K562 (cell line): ENCODE measurements around the gene GGTLC1. TPM values are rescaled to one million over a fixed set of nuclear protein-coding genes. Genes with fewer than 3 reads are reported as not detected.

Experiments
- ATAC-seq: fragments of 200-7000 bp; cut with Tn5 transposase; 3 replicates; pipeline ENCODE4 v1.9.1; 2020; ENCODE audit warnings: moderate library complexity
- BruUV-seq: library from RNA; stranded (reverse); fragments of 400-500 nt; replicated peaks from 2 replicates; lab custom pipeline; 2021; lab: Mats Ljungman, UMichigan
- CTCF ChIA-PET: fragments of 300-600 bp; formaldehyde crosslinking; extraction: SDS; loops from one replicate; lab custom pipeline; 2021; ENCODE audit warnings: low intra/inter-chr PET ratio; lab: Yijun Ruan, JAX
- POLR2A ChIA-PET: fragments of 300-600, 350-650 bp; sonication (Branson Sonifier 250); formaldehyde crosslinking; extraction: SDS; loops from one replicate; lab custom pipeline; 2021; ENCODE audit warnings: antibody characterized with exemption, inconsistent platforms; lab: Yijun Ruan, JAX
- DNase-seq, 4 experiments: peaks; one replicate each; pipeline versions ENCODE4 v3.0.0 to v3.0.0-alpha.2; 2011 to 2018; ENCODE audit warnings: low spot score in 3 of 4, mixed read lengths in 3 of 4; ENCODE audit errors: extremely low read depth in 1 of 4
- FAIRE-seq: peaks from 2 replicates; lab custom pipeline; 2011; peaks lifted over from hg19 to GRCh38; lab: Jason Lieb, UNC
- H2AFZ ChIP-seq: 2 replicates; pipeline ENCODE4 v1.6.0; 2011; ENCODE audit warnings: low read depth, low read length, control low read depth, inconsistent platforms
- H3K27ac ChIP-seq: fragments of 200-600 bp; 3 replicates; pipeline ENCODE4 v1.8.0; 2011; ENCODE audit warnings: low read depth, mild to moderate bottlenecking, control low read depth, inconsistent platforms, low read length, moderate library complexity, mixed read lengths; ENCODE audit errors: extremely low read depth
- H3K27me3 ChIP-seq, 2 experiments: fragments of 300-600 bp in 1 of 2; 2 replicates in 1 of 2; 3 replicates in 1 of 2; pipeline versions ENCODE4 v1.6.0 to v1.8.0; 2011; ENCODE audit warnings: inconsistent platforms in 2 of 2, low read length in 2 of 2, mild to moderate bottlenecking in 1 of 2, mixed read lengths in 1 of 2, moderate library complexity in 1 of 2; ENCODE audit not compliant: control insufficient read depth in 2 of 2, insufficient read depth in 2 of 2
- H3K36me3 ChIP-seq: fragments of 300-600 bp; 3 replicates; pipeline ENCODE4 v1.8.0; 2011; ENCODE audit warnings: mild to moderate bottlenecking, low read length, inconsistent platforms; ENCODE audit not compliant: control insufficient read depth, insufficient read depth
- H3K4me1 ChIP-seq, 2 experiments: fragments of 200-600 bp in 1 of 2; replicated peaks in 1 of 2; 2 replicates in 1 of 2; 3 replicates in 1 of 2; pipeline versions ENCODE4 v1.5.1 to v1.8.0; 2011; ENCODE audit warnings: inconsistent platforms in 2 of 2, low read length in 2 of 2, mild to moderate bottlenecking in 1 of 2, mixed read lengths in 1 of 2, moderate library complexity in 1 of 2; ENCODE audit not compliant: control insufficient read depth in 2 of 2, insufficient read depth in 2 of 2
- H3K4me2 ChIP-seq: 2 replicates; pipeline ENCODE4 v1.6.1; 2011; ENCODE audit warnings: low read length, control low read depth, inconsistent platforms, mixed read lengths; ENCODE audit not compliant: insufficient read depth
- H3K4me3 ChIP-seq: fragments of 200-600 bp; sonication (generic), shearing (Covaris generic); 2 replicates; pipeline ENCODE4 v1.5.1; 2016; ENCODE audit warnings: control low read depth, inconsistent platforms
- H3K79me2 ChIP-seq: fragments of 200-600 bp; 3 replicates; pipeline ENCODE4 v1.8.0; 2011; ENCODE audit warnings: low read length, inconsistent platforms; ENCODE audit not compliant: control insufficient read depth, insufficient read depth
- H3K9ac ChIP-seq, 2 experiments: 2 replicates each; pipeline versions ENCODE4 v1.6.0 to v1.6.1; 2011; ENCODE audit warnings: low read depth in 2 of 2, low read length in 2 of 2, control low read depth in 1 of 2, inconsistent platforms in 1 of 2, mild to moderate bottlenecking in 1 of 2, mixed read lengths in 1 of 2; ENCODE audit not compliant: insufficient read depth in 1 of 2
- H3K9me1 ChIP-seq: one replicate; pipeline ENCODE4 v1.6.0; 2011; ENCODE audit warnings: inconsistent platforms, mild to moderate bottlenecking, low read length, moderate library complexity; ENCODE audit not compliant: control insufficient read depth, insufficient read depth
- H3K9me3 ChIP-seq: replicated peaks from 2 replicates; pipeline ENCODE4 v1.5.1; 2011; ENCODE audit warnings: low read depth, low read length, inconsistent platforms; ENCODE audit not compliant: control insufficient read depth, insufficient read depth
- H4K20me1 ChIP-seq: replicated peaks from 2 replicates; pipeline ENCODE4 v1.6.1; 2011; ENCODE audit warnings: low read length, inconsistent platforms, mixed read lengths; ENCODE audit not compliant: control insufficient read depth, insufficient read depth
- FIP1L1 ChIP-seq: fragments of 200-400 bp; formaldehyde crosslinking; IDR thresholded peaks from 2 replicates; pipeline ENCODE4 v1.6.1; 2018; ENCODE audit warnings: mild to moderate bottlenecking, low read depth, low read length; ENCODE audit not compliant: poor library complexity, severe bottlenecking
- MEIS2 ChIP-seq: fragments of 450-650 bp; IDR thresholded peaks from 2 replicates; pipeline ENCODE4 v1.6.1; 2014; ENCODE audit warnings: mild to moderate bottlenecking; ENCODE audit not compliant: partially characterized antibody
- NR0B1 ChIP-seq: fragments of 450-650 bp; IDR thresholded peaks from one replicate; pipeline ENCODE4 v1.6.1; 2018; ENCODE audit warnings: mild to moderate bottlenecking, moderate library complexity; ENCODE audit not compliant: partially characterized antibody
- SAP30 ChIP-seq: fragments of 200-600 bp; sonication (generic); IDR thresholded peaks from 2 replicates; pipeline ENCODE4 v1.6.1; 2012; ENCODE audit warnings: borderline replicate concordance, low read depth, mild to moderate bottlenecking, moderate library complexity, low read length, control low read depth, inconsistent platforms; ENCODE audit not compliant: insufficient read depth, poor library complexity, severe bottlenecking
- U2AF1 ChIP-seq: fragments of 200-400 bp; formaldehyde crosslinking; optimal IDR thresholded peaks from 2 replicates; pipeline ENCODE3; 2017; ENCODE audit warnings: mild to moderate bottlenecking, low read depth, low read length, moderate library complexity
- ZZZ3 ChIP-seq: fragments of 450-650 bp; IDR thresholded peaks from 2 replicates; pipeline ENCODE4 v1.6.1; 2016; ENCODE audit warnings: antibody characterized with exemption, mild to moderate bottlenecking, moderate library complexity
- WGBS: fragments of 100-300 bp; shearing (Covaris generic); methylation state at CpG from one replicate; pipeline ENCODE4 v1.1.6; 2016; ENCODE audit warnings: low coverage, mixed read lengths; ENCODE audit not compliant: insufficient coverage; ENCODE audit errors: missing lambda C conversion rate; 5-methylcytosine and 5-hydroxymethylcytosine counted together
- in situ Hi-C: fragments of 300-500 bp; cut with MboI; formaldehyde crosslinking; loops from 4 replicates; pipeline ENCODE4 v1.15.0; 2018; ENCODE audit warnings: inconsistent platforms, mixed read lengths
- intact Hi-C: fragments of 100-400 bp; cut with micrococcal nuclease; formaldehyde crosslinking; loops from 2 replicates; pipeline ENCODE4 v1.14.2; 2022
- polyA plus RNA-seq, 8 experiments: library from polyadenylated mRNA; depleted of rRNA in 4 of 8; stranded (reverse) in 5 of 8; unstranded in 3 of 8; fragments of >200 nt; fragmentation: Nextera tagmentation in 2 of 8; fragmentation: Illumina TruSeq in 1 of 8; extraction: Ambion mirVana in 2 of 8; extraction: Trizol in 1 of 8; gene quantifications; 2 replicates each; pipeline versions ENCODE4 v1.2.1 to v1.2.3, GENCODE V29; 2011 to 2014; ENCODE audit warnings: inconsistent platforms in 1 of 8, missing spikeins in 1 of 8
- total RNA-seq, 7 experiments: library from RNA; depleted of rRNA in 6 of 7; stranded (reverse); fragments of >200 nt in 6 of 7; fragmentation: Illumina TruSeq in 2 of 7; extraction: Trizol in 2 of 7; gene quantifications; 2 replicates each; pipeline versions ENCODE4 v1.2.1 to v1.2.3, GENCODE V29; 2011 to 2021; ENCODE audit warnings: low replicate concordance in 1 of 7

GGTLC1 gene
- total and polyA plus RNA-seq, 9 of the 15 experiments (the other 6 are each of a cell fraction or from before 2014, with no cell fraction given), result not detected

GRCh38 chr20:24022621-24023180, 34.1 kb upstream of the GGTLC1 start:
- DNase-seq, result no peak
- H2AFZ ChIP-seq, result no peak overlapping the region
- no peaks in the 10 kb centered on the region for H3K4me1 ChIP-seq
- H3K9me3 ChIP-seq, result no peaks in the 10 kb centered on the region
- in situ Hi-C loops (no loop called here), intact Hi-C loops (no loop called here)
- H3K36me3 ChIP-seq, result no peaks in the 10 kb centered on the region
- POLR2A ChIA-PET, result interaction anchor here (0.6 kb wide), 1 partner anchor 48 kb away, joined by 3 read pairs; no protein-coding TSS in a partner anchor
- BruUV-seq, result no TSS peak
- TF ChIP-seq ZZZ3 (no peak), MEIS2 (no peak), SAP30 (no peak), U2AF1 (no peak), FIP1L1 (no peak), NR0B1 (no peak)
- H3K9me1 ChIP-seq, result no peaks in the 10 kb centered on the region
- H4K20me1 ChIP-seq, result no peaks in the 10 kb centered on the region
- 0% methylated on average over 3 of the region's 4 CpGs for WGBS
- FAIRE-seq, result no peak
- H3K9ac ChIP-seq, result no peak overlapping the region
- no peaks in the 10 kb centered on the region for H3K27me3 ChIP-seq
- ATAC-seq, result no peak
- CTCF ChIA-PET, result no interaction called here
- H3K79me2 ChIP-seq, result no peaks in the 10 kb centered on the region
- no peak overlapping the region for H3K4me2 ChIP-seq
- H3K27ac ChIP-seq, result no peak overlapping the region
- H3K4me3 ChIP-seq, result no peak overlapping the region
